Activated naive CD4-positive, alpha-beta T cell treated with anti-CD3 and anti-CD28 coated beads, Interleukin-2, amount 50 U/mL, for 24 hours (primary cell): ENCODE results near the gene F8A2.
"Not testable (repeated sequence)": the region's sequence is repeated elsewhere in the genome, so short reads cannot be mapped to it uniquely, and the experiment has no call there.

Source experiments
- H3K27ac Mint-ChIP-seq: one replicate; pipeline ENCODE4 v1.8.0; 2021; ENCODE audit warnings: mild to moderate bottlenecking, mixed read lengths
- H3K27me3 Mint-ChIP-seq: one replicate; pipeline ENCODE4 v1.8.0; 2021; ENCODE audit warnings: mixed read lengths
- H3K36me3 Mint-ChIP-seq: one replicate; pipeline ENCODE4 v1.8.0; 2021; ENCODE audit warnings: mixed read lengths
- H3K4me1 Mint-ChIP-seq: one replicate; pipeline ENCODE4 v1.8.0; 2021; ENCODE audit warnings: mixed read lengths
- H3K4me3 Mint-ChIP-seq: one replicate; pipeline ENCODE4 v1.8.0; 2021; ENCODE audit warnings: mild to moderate bottlenecking, mixed read lengths
- H3K9me3 Mint-ChIP-seq: one replicate; pipeline ENCODE4 v1.8.0; 2021; ENCODE audit warnings: mixed read lengths

F8A2 gene

GRCh38 chrX:155381843-155382528 is at the start of gene F8A2:
Gene F8A2 (plus strand): TSS chrX:155382095. CDS start chrX:155382115, 20 bp downstream.
- H3K4me3 Mint-ChIP-seq, H3K36me3 Mint-ChIP-seq, H3K9me3 Mint-ChIP-seq, H3K4me1 Mint-ChIP-seq, H3K27me3 Mint-ChIP-seq, H3K27ac Mint-ChIP-seq: not testable (repeated sequence)

GRCh38 chrX:155333544-155334100 is 48.3 kb upstream of the F8A2 start:
- Mint-ChIP-seq H3K4me1 (no peaks in the 10 kb centered on the region), H3K9me3 (no peaks in the 10 kb centered on the region), H3K27ac (no peak overlapping the region), H3K27me3 (no peaks in the 10 kb centered on the region), H3K4me3 (no peak overlapping the region), H3K36me3 (no peaks in the 10 kb centered on the region)

GRCh38 chrX:155334486-155335336 is 47.2 kb upstream of the F8A2 start, which contains the start of gene CLIC2:
Gene CLIC2 (minus strand): TSS chrX:155334614. CDS start chrX:155334427, 187 bp downstream.
- Mint-ChIP-seq H3K27me3 (no peaks in the 10 kb centered on the region), H3K36me3 (no peaks in the 10 kb centered on the region), H3K4me3 (no peak within 1 kb of the TSS), H3K4me1 (no peaks in the 10 kb centered on the region), H3K9me3 (no peaks in the 10 kb centered on the region), H3K27ac (no peak within 1 kb of the TSS)

GRCh38 chrX:155335337-155335712 is 46.6 kb upstream of the F8A2 start:
- not testable (repeated sequence) for H3K27me3 Mint-ChIP-seq, H3K36me3 Mint-ChIP-seq, H3K9me3 Mint-ChIP-seq, H3K4me1 Mint-ChIP-seq, H3K4me3 Mint-ChIP-seq, H3K27ac Mint-ChIP-seq

GRCh38 chrX:155345689-155346088 is 36.2 kb upstream of the F8A2 start:
- not testable (repeated sequence) for H3K36me3 Mint-ChIP-seq, H3K27ac Mint-ChIP-seq

GRCh38 chrX:155349448-155349847 is 32.4 kb upstream of the F8A2 start:
- not testable (repeated sequence) for H3K4me1 Mint-ChIP-seq, H3K4me3 Mint-ChIP-seq, H3K36me3 Mint-ChIP-seq, H3K9me3 Mint-ChIP-seq, H3K27ac Mint-ChIP-seq, H3K27me3 Mint-ChIP-seq

More at GRCh38 chrX:155345689-155346088, 36.2 kb upstream of the F8A2 start:
- not testable (repeated sequence) for H3K4me1 Mint-ChIP-seq, H3K9me3 Mint-ChIP-seq, H3K4me3 Mint-ChIP-seq, H3K27me3 Mint-ChIP-seq

- H3K4me3 Mint-ChIP-seq, H3K27me3 Mint-ChIP-seq, H3K27ac Mint-ChIP-seq, H3K9me3 Mint-ChIP-seq, H3K36me3 Mint-ChIP-seq, H3K4me1 Mint-ChIP-seq: not testable (repeated sequence)
Observed at GRCh38 chrX:155363712-155364111, 18.2 kb upstream of the F8A2 start.

GRCh38 chrX:155373777-155374458 is 8.0 kb upstream of the F8A2 start:
- not testable (repeated sequence) for H3K27ac Mint-ChIP-seq, H3K36me3 Mint-ChIP-seq, H3K27me3 Mint-ChIP-seq, H3K9me3 Mint-ChIP-seq, H3K4me1 Mint-ChIP-seq, H3K4me3 Mint-ChIP-seq

GRCh38 chrX:155379802-155380201 is 2.1 kb upstream of the F8A2 start:
- H3K36me3 Mint-ChIP-seq, H3K9me3 Mint-ChIP-seq, H3K27ac Mint-ChIP-seq, H3K4me3 Mint-ChIP-seq, H3K27me3 Mint-ChIP-seq, H3K4me1 Mint-ChIP-seq: not testable (repeated sequence)

- H3K9me3 Mint-ChIP-seq, H3K4me3 Mint-ChIP-seq, H3K27ac Mint-ChIP-seq, H3K36me3 Mint-ChIP-seq, H3K27me3 Mint-ChIP-seq: not testable (repeated sequence)
- peaks cover 12% of the 10 kb centered on the region for H3K4me1 Mint-ChIP-seq
Observed at GRCh38 chrX:155382529-155382967, 653 bp downstream of the F8A2 start.

GRCh38 chrX:155389634-155390033 is 7.7 kb downstream of the F8A2 start:
- Mint-ChIP-seq H3K36me3 (peaks cover 10% of the 10 kb centered on the region), H3K27ac (no peak overlapping the region), H3K4me3 (no peak overlapping the region), H3K27me3 (no peaks in the 10 kb centered on the region), H3K4me1 (peaks cover 29% of the 10 kb centered on the region), H3K9me3 (no peaks in the 10 kb centered on the region)

- not testable (repeated sequence) for H3K27me3 Mint-ChIP-seq, H3K9me3 Mint-ChIP-seq, H3K27ac Mint-ChIP-seq, H3K4me3 Mint-ChIP-seq
- Mint-ChIP-seq H3K4me1 (peaks cover 12% of the 10 kb centered on the region), H3K36me3 (peaks cover 10% of the 10 kb centered on the region)
Observed at GRCh38 chrX:155394747-155395276, 12.9 kb downstream of the F8A2 start.

GRCh38 chrX:155406429-155406828 is 24.5 kb downstream of the F8A2 start:
- peaks cover 7% of the 10 kb centered on the region for H3K36me3 Mint-ChIP-seq
- H3K9me3 Mint-ChIP-seq, result no peaks in the 10 kb centered on the region
- no peaks in the 10 kb centered on the region for H3K27me3 Mint-ChIP-seq
- H3K4me1 Mint-ChIP-seq, result no peaks in the 10 kb centered on the region
- no peak overlapping the region for H3K4me3 Mint-ChIP-seq
- no peak overlapping the region for H3K27ac Mint-ChIP-seq

- Mint-ChIP-seq H3K9me3 (no peaks in the 10 kb centered on the region), H3K27ac (no peak overlapping the region), H3K4me1 (no peaks in the 10 kb centered on the region), H3K36me3 (peaks cover 2% of the 10 kb centered on the region), H3K4me3 (no peak overlapping the region), H3K27me3 (no peaks in the 10 kb centered on the region)
Observed at GRCh38 chrX:155417769-155418168, 35.9 kb downstream of the F8A2 start.
